ENCODE results near the gene NBAS.

- TF ChIP-seq EZH2 (IDR thresholded peaks at IDR 0.05; ENCODE audit: insufficient read depth, poor library complexity, severe bottlenecking) (no peak), EZH2phosphoT487 (IDR thresholded peaks at IDR 0.05; ENCODE audit: insufficient read depth, low read depth) (no peak)
These were observed at the start of gene NBAS for GRCh38 chr2:15560988-15561573.

All from GM23248 (cell line).